Natural killer cell treated with Interleukin-12 subunit alpha and Interleukin-12 subunit beta and Interleukin-15 and Interleukin-18, amount 100 ng/mL, for 72 hours (primary cell): Measurements from ENCODE around the gene CD9. TPM values are rescaled to one million over a fixed set of nuclear protein-coding genes. Genes with fewer than 3 reads are reported as not detected.
A peak's percentile ranks its signal among the peaks of the same experiment; 100 is the strongest.

Experiments used
- ATAC-seq, 2 donors: fragments of 150-1000 bp; cut with Tn5 transposase in 1 of 2; sonication (Bioruptor Pico), chemical (Tn5 transposase) in 1 of 2; 2 replicates each; pipeline ENCODE4 v1.10.0; 2021
- DNase-seq: peaks from one replicate; pipeline ENCODE4 v3.0.0; 2022; ENCODE audit warnings: low spot score
- H3K27ac Mint-ChIP-seq, 2 donors: 1 replicate in 1 of 2; 2 replicates in 1 of 2; pipeline ENCODE4 v1.8.0; 2022; ENCODE audit warnings: mixed read lengths in 2 of 2, mild to moderate bottlenecking in 1 of 2, moderate library complexity in 1 of 2
- H3K27me3 Mint-ChIP-seq, 2 donors: 1 replicate in 1 of 2; 2 replicates in 1 of 2; pipeline ENCODE4 v1.8.0; 2022; ENCODE audit warnings: mixed read lengths in 2 of 2
- H3K36me3 Mint-ChIP-seq: one replicate; pipeline ENCODE4 v1.8.0; 2022; ENCODE audit warnings: mixed read lengths
- H3K4me1 Mint-ChIP-seq, 2 donors: 1 replicate in 1 of 2; 2 replicates in 1 of 2; pipeline ENCODE4 v1.8.0; 2022; ENCODE audit warnings: low read depth in 2 of 2, mixed read lengths in 2 of 2, mild to moderate bottlenecking in 1 of 2
- H3K4me3 Mint-ChIP-seq: one replicate; pipeline ENCODE4 v1.8.0; 2022; ENCODE audit warnings: mixed read lengths
- H3K9me3 Mint-ChIP-seq: 2 replicates; pipeline ENCODE4 v1.8.0; 2022; ENCODE audit warnings: mixed read lengths
- total RNA-seq, 2 donors: library from RNA; stranded (reverse); gene quantifications; one replicate each; pipeline ENCODE4 v1.2.3, GENCODE V29; 2022

CD9 gene
- total RNA-seq, 2 donors from 2014 or later: 1.1 to 3.3 TPM

DNA sequence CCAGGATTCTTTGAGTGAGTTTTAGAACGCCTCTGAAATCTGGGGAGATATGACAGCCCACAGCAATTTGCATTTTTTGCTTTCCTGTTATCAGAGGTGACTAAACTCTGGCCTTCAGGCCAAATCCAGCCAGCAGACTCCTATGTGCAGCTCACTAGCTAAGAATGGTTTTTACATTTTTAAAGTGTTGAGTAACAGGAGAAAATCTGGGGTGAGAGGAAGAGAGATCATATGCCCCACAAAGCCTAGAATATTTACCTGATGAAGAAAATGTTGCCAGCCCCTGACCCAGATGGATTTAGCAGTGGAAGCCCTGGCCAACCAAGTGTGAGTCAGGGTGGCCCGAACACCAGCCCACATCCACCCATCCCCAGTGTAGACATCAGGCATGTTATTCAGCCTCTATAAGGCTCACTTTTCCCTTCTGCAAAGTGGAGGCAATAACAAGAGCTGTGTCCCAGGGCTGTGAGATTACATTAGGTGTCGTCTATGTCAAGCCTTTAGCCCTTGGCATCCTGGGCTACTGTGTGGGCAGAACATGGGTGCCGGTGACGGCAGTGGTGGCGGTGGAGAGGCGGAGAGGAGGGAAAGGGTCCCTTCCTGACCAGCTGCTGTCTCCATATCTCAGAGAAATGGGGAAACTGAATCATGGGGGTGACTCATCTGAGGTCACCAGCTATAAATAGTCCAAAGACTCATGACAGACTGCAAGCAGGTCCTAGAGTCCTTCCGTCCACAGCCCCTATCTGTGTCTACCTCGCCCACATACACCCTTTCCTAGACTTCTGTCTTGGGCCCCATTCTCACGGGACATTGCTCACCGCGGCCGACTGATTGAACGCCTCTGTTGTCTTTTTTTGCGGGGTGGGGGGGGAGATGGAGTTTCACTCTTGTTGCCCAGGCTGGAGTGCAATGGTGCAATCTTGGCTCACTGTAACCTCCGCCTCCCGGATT is 32.6 kb upstream of the CD9 start:
- Mint-ChIP-seq H3K27me3 (peaks cover 7 to 9% of the 10 kb centered on the region in 2 donors), H3K9me3 (no peaks in the 10 kb centered on the region), H3K4me1 (peaks cover 16 to 19% of the 10 kb centered on the region in 2 donors), H3K4me3 (peak overlapping the region; percentile 64), H3K36me3 (no peaks in the 10 kb centered on the region), H3K27ac (peak overlapping the region; percentile 79 to 90)
- DNase-seq (peak; percentile 80), ATAC-seq (peak; percentile 92)

DNA sequence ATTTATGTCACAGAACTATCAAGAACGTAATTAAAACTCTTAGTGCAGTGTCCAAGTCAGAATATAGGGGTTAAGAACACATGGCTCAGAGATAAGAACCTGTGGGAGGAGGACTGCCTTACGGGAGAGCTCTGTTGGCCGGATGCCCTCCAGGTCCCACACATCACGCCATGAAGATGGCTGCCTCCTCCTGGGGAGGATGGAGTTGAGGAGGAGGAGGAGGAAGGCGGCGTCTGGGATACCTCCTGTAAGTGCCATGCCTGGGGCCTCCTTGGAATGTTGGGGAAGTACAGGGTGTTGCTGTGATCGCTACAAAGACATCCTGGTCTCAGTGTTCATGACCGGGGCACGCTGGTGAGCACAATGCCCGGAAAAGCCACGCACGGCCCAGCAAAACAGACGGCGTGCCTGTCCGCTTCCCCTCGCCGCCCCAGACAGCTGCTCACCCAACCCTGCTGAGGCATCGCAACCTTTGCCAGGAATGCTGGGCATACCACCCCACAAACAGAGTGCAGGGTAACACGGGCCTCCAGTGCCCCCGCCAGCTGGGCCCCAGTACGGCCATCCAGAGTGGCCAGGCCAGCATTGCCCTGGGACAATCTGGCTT is 28.7 kb upstream of the CD9 start:
- DNase-seq: no peak
- H3K4me1 Mint-ChIP-seq: peaks cover 16 to 19% of the 10 kb centered on the region in 2 donors
- H3K4me3 Mint-ChIP-seq: no peak overlapping the region
- no peaks in the 10 kb centered on the region for H3K9me3 Mint-ChIP-seq
- H3K27me3 Mint-ChIP-seq: peaks cover 9 to 10% of the 10 kb centered on the region in 2 donors
- H3K36me3 Mint-ChIP-seq: no peaks in the 10 kb centered on the region
- no peak overlapping the region for H3K27ac Mint-ChIP-seq
- no peak for ATAC-seq

DNA sequence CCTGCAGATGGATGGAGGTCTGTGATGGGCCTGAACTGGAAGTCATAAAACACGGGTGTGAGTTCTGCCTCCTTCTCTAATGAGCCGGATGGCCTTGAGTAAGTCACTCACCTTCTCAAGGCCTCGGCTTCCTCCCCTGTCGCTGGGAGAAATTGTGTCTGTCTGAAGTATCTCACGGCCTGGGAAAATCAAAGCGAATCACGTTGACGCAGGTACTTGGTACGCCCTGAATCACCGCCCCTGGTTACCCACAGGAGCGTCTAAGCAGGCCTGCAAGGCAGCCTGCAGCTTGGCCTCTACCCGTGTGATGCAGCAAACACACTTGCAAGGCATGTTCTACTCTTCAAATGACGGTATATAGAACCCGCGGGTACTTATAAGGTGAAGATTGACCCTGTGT is 28.1 kb upstream of the CD9 start:
- H3K36me3 Mint-ChIP-seq: no peaks in the 10 kb centered on the region

DNA sequence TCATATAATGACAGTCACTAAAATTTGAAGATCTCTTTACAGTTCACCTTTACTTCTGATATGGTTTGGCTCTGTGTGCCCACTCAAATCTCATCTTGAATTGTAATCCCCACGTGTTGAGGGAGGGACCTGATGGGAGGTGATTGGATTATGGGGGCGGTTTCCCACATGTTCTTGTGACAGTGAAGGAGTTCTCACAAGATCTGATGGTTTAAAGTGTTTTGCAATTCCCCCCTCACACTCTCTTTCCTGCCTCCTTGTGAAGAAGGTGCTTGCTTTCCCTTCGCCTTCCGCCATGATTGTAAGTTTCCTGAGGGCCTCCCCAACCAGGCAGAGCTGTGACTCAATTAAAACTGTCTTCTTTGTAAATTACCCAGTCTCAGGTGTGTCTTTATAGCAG is 27.3 kb upstream of the CD9 start:
- no peaks in the 10 kb centered on the region for H3K36me3 Mint-ChIP-seq
- no peaks in the 10 kb centered on the region for H3K9me3 Mint-ChIP-seq
- H3K27me3 Mint-ChIP-seq: peaks cover 10 to 17% of the 10 kb centered on the region in 2 donors
- H3K4me3 Mint-ChIP-seq: no peak overlapping the region
- H3K27ac Mint-ChIP-seq: no peak overlapping the region
- DNase-seq (no peak), ATAC-seq (no peak)
- H3K4me1 Mint-ChIP-seq: peaks cover 7 to 11% of the 10 kb centered on the region in 2 donors

More for the DNA sequence above, 28.1 kb upstream of the CD9 start:
- Mint-ChIP-seq H3K4me1 (peaks cover 15 to 19% of the 10 kb centered on the region in 2 donors), H3K27me3 (peaks cover 10 to 13% of the 10 kb centered on the region in 2 donors), H3K4me3 (no peak overlapping the region), H3K27ac (no peak overlapping the region), H3K9me3 (no peaks in the 10 kb centered on the region)
- ATAC-seq (no peak), DNase-seq (no peak)

DNA sequence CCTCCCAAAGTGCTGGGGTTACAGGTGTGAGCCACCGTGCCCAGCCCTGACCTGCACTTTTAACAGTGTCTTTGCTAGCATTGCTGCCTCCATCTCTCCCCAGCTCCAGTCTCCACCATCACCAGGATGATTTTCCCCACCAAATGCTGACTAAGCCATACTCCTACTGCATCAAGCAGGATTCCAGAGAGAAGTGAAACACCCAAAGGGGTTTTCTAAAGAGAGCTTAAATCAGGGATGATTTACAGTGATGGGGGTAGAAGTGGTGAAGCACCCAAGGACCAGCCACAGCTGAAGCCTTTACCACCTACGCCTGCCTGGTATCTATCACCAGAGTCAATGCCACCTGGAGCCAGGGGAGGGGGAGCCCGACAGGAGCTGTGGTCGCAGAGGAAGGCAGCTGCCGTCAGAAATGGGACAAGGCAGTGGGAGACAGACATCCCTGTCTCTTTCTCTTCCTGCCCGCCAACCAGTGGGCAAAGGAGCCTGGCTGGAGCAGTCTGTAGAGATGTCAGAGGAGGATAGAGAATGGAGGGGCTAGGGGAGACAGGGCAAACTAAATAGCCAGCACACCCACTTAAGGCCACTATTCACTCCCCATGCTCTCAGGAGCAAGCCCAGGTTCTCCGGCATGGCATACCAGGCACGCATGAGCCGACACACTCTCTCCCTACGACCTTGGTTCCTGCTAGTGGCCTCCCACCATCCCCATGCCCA is 22.4 kb upstream of the CD9 start:
- ATAC-seq (peak in 1 of 2 donors; percentile 55), DNase-seq (no peak)
- no peaks in the 10 kb centered on the region for H3K9me3 Mint-ChIP-seq
- no peaks in the 10 kb centered on the region for H3K36me3 Mint-ChIP-seq
- H3K4me3 Mint-ChIP-seq: no peak overlapping the region
- H3K27ac Mint-ChIP-seq: no peak overlapping the region
- peaks cover 3 to 6% of the 10 kb centered on the region in 2 donors for H3K4me1 Mint-ChIP-seq
- H3K27me3 Mint-ChIP-seq: peaks cover 10 to 25% of the 10 kb centered on the region in 2 donors

DNA sequence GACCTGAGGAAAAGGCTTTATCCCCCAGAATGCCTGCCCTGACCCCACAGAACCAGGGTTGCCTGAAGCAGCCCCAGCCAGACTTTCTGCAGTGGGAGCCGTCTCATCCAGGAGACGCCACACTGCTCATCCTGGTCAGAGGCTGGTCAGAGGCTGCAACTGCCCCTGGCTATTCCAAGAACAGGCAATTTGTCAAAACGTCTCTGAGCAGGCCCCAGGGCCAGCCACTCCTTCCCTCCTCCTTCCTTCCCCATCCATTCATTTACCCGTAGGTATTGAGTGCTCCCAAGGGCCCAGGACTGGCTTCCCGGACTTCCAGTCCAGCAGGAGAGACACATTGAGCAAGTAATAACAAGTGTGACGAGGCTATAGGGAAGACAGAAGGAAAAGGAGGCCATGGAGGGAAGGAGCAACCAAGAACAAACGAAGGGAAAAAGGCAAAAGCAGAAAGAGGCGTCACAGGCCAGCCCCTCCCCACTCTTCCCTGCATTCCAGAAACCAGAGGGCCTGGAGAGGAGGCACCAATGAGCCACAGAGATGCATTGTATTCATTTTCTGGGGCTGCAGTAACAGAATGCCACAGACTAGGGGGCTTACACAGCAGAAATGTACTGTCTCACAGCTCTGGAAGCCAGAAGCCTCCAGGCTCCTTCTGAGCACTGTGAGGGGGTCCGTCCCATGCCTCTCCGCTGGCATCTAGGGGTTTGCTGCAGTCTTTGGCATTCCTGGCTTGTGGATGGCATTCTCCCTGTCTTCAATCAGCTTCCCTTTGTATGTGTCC is 21.0 kb upstream of the CD9 start:
- no peak for ATAC-seq
- Mint-ChIP-seq H3K27me3 (peaks cover 10 to 25% of the 10 kb centered on the region in 2 donors), H3K4me3 (no peak overlapping the region), H3K4me1 (peaks cover 3 to 6% of the 10 kb centered on the region in 2 donors), H3K27ac (no peak overlapping the region), H3K36me3 (no peaks in the 10 kb centered on the region), H3K9me3 (no peaks in the 10 kb centered on the region)
- DNase-seq: no peak

DNA sequence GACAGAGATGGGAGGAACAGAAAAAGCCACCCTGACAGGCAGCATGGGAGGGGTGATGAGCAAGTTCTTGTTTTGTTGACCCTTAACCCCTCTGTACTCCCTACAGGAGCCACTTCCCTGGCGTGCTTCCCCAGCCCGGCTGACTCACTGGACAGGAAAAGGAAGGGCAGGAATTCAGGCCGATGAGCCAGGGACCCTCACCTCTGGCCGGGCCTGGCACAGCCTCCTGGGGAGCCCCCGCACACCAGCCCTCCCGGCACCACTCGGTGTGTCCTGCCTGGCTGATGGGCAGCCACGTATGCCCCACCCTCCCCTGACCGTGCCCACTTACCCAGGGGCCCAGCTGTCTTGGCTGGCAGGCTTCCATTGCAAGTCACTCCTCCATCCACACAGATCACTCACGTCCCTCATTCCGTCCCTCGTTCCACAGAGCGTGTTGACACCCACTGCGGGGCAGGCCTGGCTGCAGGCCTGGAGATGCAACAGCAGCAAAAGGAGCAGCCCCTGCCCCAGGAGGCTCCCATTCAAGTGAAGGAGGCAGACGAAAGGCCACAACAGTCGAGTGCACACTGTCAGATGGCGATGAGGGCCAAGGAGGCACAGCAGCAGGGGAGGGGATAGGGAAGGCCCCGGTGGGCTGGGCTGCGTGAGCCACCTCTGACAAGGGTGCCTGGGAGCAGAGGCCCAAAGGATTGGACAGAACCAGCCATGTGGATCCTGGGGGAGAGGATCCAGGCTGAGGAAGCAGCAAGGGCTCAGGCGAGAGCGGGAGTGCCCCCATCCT is 19.7 kb upstream of the CD9 start:
- H3K4me1 Mint-ChIP-seq: peaks cover 3 to 6% of the 10 kb centered on the region in 2 donors
- DNase-seq: no peak

DNA sequence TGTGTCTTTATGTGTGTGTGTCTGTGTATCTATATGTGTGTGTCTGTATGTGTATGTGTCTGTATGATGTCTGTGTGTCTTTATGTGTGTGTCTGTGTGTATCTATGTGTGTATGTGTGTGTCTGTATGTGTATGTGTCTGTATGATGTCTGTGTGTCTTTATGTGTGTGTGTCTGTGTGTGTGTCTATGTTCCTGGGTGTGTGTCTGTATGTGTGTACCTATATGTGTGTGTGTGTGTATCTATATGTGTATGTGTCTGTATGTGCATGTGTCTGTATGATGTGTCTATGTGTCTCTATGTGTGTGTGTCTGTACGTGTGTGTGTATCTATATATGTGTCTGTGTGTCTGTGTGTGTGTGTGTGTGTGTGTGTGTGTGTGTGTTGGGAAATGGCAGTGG is 19.0 kb upstream of the CD9 start:
- DNase-seq (no peak), ATAC-seq (no peak)
- H3K27me3 Mint-ChIP-seq: peaks cover 7 to 27% of the 10 kb centered on the region in 2 donors
- H3K36me3 Mint-ChIP-seq: no peaks in the 10 kb centered on the region
- peaks cover 3 to 6% of the 10 kb centered on the region in 2 donors for H3K4me1 Mint-ChIP-seq
- H3K4me3 Mint-ChIP-seq: no peak overlapping the region
- no peaks in the 10 kb centered on the region for H3K9me3 Mint-ChIP-seq
- no peak overlapping the region for H3K27ac Mint-ChIP-seq

More for the DNA sequence above, 19.7 kb upstream of the CD9 start:
- Mint-ChIP-seq H3K36me3 (no peaks in the 10 kb centered on the region), H3K9me3 (no peaks in the 10 kb centered on the region), H3K4me3 (no peak overlapping the region), H3K27me3 (peaks cover 9 to 25% of the 10 kb centered on the region in 2 donors), H3K27ac (no peak overlapping the region)
- peak in 1 of 2 donors; percentile 53 for ATAC-seq

DNA sequence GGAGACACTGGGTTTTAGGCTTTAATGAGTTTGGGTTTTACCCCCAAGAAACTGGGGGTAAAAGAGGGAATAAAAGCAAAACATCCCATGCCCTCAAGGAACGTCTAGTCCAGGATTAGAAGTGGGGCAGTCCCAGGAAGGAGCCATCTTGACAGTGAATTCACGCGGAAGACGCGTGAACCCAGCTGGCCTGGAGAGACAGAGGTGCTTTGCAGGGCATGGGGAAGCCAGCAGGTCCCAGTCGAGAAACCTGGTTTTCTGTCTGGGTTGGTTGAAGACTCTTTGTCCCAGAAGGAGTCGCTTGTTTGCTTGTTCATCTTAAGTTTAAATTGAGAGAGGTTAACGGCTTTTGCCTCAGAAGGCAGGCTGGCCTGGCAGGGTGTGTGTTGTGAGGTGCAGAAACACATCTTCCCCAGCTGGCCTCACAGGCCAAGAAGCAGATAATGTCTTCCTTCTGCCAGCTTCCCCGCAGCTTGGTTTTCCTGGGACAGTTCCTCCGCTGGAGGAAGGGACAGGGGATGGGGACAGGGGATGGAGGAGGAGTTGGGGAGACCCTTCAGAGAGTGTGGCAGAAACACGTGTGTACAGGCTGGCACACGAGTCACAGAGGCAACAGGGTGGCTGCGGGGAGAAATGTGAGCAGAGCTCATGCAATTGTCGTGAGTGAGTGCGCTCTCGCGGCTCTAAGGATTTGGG is 18.5 kb upstream of the CD9 start:
- ATAC-seq: no peak
- DNase-seq: no peak
- Mint-ChIP-seq H3K4me3 (no peak overlapping the region), H3K27ac (no peak overlapping the region), H3K4me1 (peaks cover 3 to 6% of the 10 kb centered on the region in 2 donors), H3K9me3 (no peaks in the 10 kb centered on the region), H3K36me3 (no peaks in the 10 kb centered on the region), H3K27me3 (peaks cover 11 to 32% of the 10 kb centered on the region in 2 donors)

DNA sequence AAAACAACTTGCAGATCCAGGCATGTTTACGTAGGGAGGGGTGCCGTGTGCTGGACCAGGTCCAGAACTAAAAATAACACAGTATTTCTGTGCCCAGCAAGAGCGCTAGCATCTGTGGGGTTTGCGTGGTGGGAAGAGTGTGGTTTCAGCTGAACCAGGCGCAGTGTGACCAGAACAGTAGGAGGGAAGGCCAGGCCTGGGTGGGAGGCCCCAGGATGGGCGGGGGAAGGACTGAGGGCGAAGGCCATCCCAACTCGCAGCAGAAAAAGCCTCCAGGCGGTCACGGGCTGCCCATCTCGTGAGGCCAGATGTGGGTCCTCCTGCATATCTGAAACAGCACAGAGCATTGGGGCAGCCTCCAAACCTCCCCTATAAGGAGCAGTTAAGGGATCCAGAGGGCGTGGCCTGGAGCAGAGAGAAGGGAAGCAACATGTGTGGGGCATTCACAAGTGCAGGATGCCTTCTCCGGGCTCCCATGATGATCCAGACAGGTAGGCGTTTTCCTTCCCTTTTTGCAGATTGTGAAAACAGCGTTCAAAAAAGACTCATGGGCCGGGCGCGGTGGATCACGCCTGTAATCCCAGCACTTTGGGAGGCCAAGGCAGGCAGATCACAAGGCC is 17.8 kb upstream of the CD9 start:
- Mint-ChIP-seq H3K9me3 (no peaks in the 10 kb centered on the region), H3K27me3 (peaks cover 11 to 32% of the 10 kb centered on the region in 2 donors), H3K4me3 (no peak overlapping the region), H3K4me1 (peaks cover 3 to 6% of the 10 kb centered on the region in 2 donors), H3K27ac (no peak overlapping the region), H3K36me3 (no peaks in the 10 kb centered on the region)
- ATAC-seq: no peak
- no peak for DNase-seq

DNA sequence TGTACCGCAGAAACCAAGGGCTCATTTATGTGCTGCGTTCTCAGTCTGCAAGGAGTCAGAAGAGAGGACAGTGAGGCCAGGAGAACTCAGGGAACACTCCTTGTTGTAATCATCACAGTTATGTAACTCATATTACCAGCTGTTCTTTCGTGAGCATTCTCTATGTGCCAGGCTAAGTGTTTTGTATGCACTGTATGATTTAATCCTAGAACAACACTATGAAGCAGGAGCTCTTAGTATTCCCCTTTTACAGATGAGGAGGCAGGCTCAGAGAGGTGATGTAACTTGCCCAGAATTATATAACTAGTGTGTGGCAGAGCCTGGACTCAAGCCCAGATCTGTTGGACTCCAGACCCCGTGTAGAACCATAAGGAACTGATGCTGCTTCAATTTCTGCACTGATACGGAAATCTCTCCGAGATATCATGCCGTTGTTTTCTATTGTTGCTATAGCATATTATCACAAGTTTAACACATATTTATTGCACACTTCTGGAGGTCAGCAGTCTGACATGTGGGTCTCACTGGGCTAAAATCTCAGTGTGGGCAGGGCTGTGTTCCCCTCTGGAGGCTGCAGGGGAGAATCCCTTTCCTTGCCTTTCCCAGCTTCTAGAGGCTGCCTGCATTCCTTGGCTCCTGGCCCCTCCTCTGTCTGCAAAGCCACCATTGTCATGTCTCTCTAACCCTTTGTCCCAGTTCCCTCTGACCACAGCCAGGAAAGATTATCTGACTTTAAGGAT is 16.3 kb upstream of the CD9 start:
- Mint-ChIP-seq H3K27me3 (peaks cover 15 to 38% of the 10 kb centered on the region in 2 donors), H3K36me3 (no peaks in the 10 kb centered on the region), H3K9me3 (no peaks in the 10 kb centered on the region), H3K27ac (no peak overlapping the region), H3K4me3 (no peak overlapping the region), H3K4me1 (peaks cover 3 to 6% of the 10 kb centered on the region in 2 donors)
- ATAC-seq (no peak), DNase-seq (no peak)
